Measurements from ENCODE around the gene MAP4.

Gene MAP4

DNA sequence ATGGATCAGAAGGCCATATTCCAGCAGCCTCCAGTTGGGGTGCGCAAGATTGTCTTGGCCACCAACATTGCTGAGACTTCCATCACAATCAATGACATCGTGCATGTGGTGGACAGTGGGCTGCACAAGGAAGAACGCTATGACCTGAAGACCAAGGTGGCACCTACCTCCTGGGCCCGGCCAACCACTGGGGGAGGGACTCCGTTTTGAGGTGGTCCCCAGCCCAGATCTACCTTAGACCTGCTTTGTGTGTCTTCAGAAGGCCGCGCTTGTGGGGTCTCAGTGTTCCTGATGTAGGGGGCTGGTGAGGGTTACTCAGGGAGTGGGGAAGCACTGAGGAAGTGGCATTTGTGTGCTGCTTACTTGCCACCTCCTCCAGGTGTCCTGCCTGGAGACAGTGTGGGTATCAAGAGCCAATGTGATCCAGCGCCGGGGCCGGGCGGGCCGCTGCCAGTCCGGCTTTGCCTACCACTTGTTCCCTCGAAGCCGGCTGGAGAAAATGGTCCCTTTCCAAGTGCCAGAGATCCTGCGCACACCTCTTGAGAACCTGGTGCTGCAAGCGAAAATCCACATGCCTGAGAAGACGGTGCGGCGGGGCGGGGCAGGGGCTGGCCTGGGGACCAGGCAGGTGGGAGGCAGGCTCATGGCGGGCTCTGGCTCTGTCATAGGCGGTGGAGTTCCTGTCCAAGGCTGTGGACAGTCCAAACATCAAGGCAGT, 168.3 kb downstream of the MAP4 start:
- no peak overlapping the region for H3K4me3 ChIP-seq (ENCODE audit: low read depth, low read length)
- in situ Hi-C loops (cut with HindIII; ENCODE audit: low sequenced_read_pairs): no loop called here
- no peak for DNase-seq (ENCODE audit: low read depth)
- TF ChIP-seq, protein P1, sequence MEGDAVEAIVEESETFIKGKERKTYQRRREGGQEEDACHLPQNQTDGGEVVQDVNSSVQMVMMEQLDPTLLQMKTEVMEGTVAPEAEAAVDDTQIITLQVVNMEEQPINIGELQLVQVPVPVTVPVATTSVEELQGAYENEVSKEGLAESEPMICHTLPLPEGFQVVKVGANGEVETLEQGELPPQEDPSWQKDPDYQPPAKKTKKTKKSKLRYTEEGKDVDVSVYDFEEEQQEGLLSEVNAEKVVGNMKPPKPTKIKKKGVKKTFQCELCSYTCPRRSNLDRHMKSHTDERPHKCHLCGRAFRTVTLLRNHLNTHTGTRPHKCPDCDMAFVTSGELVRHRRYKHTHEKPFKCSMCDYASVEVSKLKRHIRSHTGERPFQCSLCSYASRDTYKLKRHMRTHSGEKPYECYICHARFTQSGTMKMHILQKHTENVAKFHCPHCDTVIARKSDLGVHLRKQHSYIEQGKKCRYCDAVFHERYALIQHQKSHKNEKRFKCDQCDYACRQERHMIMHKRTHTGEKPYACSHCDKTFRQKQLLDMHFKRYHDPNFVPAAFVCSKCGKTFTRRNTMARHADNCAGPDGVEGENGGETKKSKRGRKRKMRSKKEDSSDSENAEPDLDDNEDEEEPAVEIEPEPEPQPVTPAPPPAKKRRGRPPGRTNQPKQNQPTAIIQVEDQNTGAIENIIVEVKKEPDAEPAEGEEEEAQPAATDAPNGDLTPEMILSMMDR (IDR thresholded peaks at IDR 0.05; ENCODE audit: low read depth, low read length, missing control alignments): no peak

DNA sequence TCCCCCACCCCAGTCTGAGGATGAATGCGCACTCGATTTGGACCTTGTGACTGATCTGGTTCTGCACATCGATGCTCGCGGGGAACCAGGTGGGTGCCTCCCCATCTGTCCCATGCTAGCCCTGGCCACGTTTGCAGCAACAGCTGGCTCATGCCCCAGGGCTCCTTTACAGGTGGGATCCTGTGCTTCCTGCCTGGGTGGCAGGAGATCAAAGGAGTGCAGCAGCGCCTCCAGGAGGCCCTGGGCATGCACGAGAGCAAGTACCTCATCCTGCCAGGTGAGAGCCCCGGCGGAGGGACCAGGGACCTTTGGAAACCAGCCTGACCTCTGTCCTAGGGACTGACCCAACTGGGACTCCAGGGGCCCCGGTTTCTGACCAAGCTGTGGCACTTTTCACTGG, 169.0 kb downstream of the MAP4 start:
- DNase-seq (ENCODE audit: low read depth): no peak
- in situ Hi-C loops (cut with HindIII; ENCODE audit: low sequenced_read_pairs): no loop called here
- TF ChIP-seq, protein P1 (IDR thresholded peaks at IDR 0.05; ENCODE audit: low read depth, low read length, missing control alignments): no peak
- no peak overlapping the region for H3K4me3 ChIP-seq (ENCODE audit: low read depth, low read length)

DNA sequence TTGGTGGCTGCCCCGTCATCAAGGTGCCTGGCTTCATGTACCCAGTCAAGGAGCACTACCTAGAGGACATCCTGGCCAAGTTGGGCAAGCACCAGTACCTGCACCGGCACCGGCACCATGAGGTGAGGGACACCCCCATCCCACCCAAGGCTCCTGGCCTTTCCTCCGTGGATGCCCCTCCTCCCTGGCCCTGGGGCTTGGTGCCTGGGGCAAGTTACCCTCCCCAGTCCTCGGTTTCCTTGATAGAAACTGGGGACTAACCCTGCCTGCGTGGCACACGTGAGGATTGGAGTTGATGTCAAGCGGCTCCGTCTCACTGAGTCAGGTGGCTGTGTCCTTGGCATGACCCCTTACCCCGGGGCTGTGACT, 169.4 kb downstream of the MAP4 start:
- in situ Hi-C loops (cut with HindIII; ENCODE audit: low sequenced_read_pairs): no loop called here

DNA sequence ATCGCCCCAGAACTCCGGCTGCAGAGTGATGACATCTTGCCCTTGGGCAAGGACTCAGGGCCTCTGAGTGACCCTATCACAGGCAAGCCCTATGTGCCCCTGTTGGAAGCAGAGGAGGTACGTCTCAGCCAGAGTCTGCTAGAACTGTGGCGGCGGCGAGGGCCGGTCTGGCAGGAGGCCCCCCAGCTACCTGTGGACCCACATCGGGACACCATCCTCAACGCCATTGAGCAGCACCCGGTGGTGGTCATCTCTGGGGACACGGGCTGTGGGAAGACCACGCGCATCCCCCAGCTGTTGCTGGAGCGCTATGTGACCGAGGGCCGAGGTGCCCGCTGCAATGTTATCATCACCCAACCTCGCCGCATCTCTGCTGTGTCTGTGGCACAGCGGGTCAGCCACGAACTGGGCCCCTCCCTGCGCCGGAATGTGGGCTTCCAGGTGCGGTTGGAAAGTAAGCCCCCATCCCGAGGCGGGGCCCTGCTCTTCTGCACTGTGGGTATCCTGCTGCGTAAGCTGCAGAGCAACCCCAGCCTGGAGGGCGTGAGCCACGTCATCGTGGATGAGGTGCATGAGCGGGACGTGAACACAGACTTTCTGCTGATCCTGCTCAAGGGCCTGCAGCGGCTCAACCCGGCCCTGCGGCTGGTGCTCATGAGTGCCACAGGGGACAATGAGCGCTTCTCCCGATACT, 169.9 kb downstream of the MAP4 start:
- no peak for DNase-seq (ENCODE audit: low read depth)
- in situ Hi-C loops (cut with HindIII; ENCODE audit: low sequenced_read_pairs): no loop called here
- H3K4me3 ChIP-seq (ENCODE audit: low read depth, low read length): no peak overlapping the region
- TF ChIP-seq, protein P1 (IDR thresholded peaks at IDR 0.05; ENCODE audit: low read depth, low read length, missing control alignments): no peak

More for the DNA sequence above, 169.4 kb downstream of the MAP4 start:
- TF ChIP-seq, protein P1 (IDR thresholded peaks at IDR 0.05; ENCODE audit: low read depth, low read length, missing control alignments): no peak
- no peak for DNase-seq (ENCODE audit: low read depth)
- no peak overlapping the region for H3K4me3 ChIP-seq (ENCODE audit: low read depth, low read length)

DNA sequence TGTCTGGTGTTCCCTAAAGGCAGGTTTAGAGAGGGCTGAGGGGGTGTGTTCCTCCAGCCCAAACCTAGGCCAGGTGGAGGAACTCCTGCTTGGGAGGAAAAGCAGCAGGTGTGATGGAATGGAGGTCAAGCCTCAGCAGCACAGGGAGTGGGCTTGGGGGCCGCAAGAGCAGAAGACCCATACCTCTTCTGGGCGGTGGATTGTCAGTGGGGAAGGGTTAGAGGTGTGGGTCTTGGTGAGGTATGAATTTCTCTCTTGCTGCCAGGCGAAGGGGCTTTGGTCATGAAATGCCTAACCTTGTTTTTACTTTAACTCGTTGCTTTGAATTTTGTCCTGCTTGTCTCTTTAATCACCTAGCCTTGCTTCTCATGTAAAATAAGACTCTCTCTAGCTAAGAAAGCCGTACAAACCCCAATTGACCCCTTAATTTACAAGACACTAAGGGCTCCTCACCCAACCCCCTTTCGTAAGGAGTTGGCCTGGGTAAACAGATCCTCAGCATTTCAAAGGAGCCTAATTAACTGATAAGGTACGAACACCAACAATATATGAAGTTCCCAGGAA, 174.3 kb downstream of the MAP4 start:
- H3K4me3 ChIP-seq (ENCODE audit: low read depth, low read length): no peak overlapping the region
- no peak for DNase-seq (ENCODE audit: low read depth)
- in situ Hi-C loops (cut with HindIII; ENCODE audit: low sequenced_read_pairs): no loop called here
- TF ChIP-seq, protein P1 (IDR thresholded peaks at IDR 0.05; ENCODE audit: low read depth, low read length, missing control alignments): no peak

DNA sequence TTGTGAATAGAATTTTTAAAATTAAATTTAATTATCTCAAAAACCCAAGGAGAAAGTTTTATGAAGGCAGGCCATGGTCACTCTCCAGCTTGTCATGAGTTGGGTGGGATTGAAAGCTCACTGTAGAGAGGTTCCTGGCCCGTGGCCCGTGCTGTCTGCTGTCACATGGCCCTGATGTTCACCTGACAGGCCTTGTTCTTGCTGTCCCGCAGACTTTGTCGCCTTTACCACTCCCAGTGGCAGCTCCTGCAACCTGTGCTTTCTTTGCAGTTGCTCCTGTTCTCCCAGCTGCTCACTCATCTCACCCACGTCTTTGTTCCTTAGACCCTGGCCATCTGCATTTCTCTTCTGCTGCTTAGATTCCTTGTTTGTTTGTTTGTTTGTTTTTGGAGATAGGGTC, 177.7 kb downstream of the MAP4 start:
- in situ Hi-C loops (cut with HindIII; ENCODE audit: low sequenced_read_pairs): no loop called here
- TF ChIP-seq, protein P1 (IDR thresholded peaks at IDR 0.05; ENCODE audit: low read depth, low read length, missing control alignments): no peak
- no peak overlapping the region for H3K4me3 ChIP-seq (ENCODE audit: low read depth, low read length)
- no peak for DNase-seq (ENCODE audit: low read depth)

Data from astrocyte of the cerebellum (primary cell).